HEK293 (cell line): ENCODE results near the gene DMPK.

ENCODE experiments used
- EGR2 ChIP-seq: fragments of 450-650 bp; formaldehyde crosslinking; IDR thresholded peaks from 2 replicates; pipeline ENCODE4 v1.5.1; 2016; ENCODE audit warnings: low read depth, missing biosample characterization, missing genetic modification characterization
- GLIS2 ChIP-seq: fragments of 450-650 bp; formaldehyde crosslinking; IDR thresholded peaks from 2 replicates; pipeline ENCODE4 v1.5.1; 2016; ENCODE audit warnings: missing biosample characterization, missing genetic modification characterization
- IKZF3 ChIP-seq: fragments of 450-650 bp; IDR thresholded peaks from 2 replicates; pipeline ENCODE4 v1.5.0; 2018; ENCODE audit warnings: missing biosample characterization, mild to moderate bottlenecking, missing genetic modification characterization, moderate library complexity
- MEIS1 ChIP-seq: sonication (generic); formaldehyde crosslinking; IDR thresholded peaks from 2 replicates; pipeline ENCODE4 v1.8.1; 2022; ENCODE audit warnings: missing genetic modification reagents, mild to moderate bottlenecking, borderline replicate concordance
- OVOL3 ChIP-seq: fragments of 450-650 bp; formaldehyde crosslinking; IDR thresholded peaks from 2 replicates; pipeline ENCODE4 v1.5.1; 2016; ENCODE audit warnings: missing biosample characterization, missing genetic modification characterization
- PRDM6 ChIP-seq: fragments of 450-650 bp; formaldehyde crosslinking; IDR thresholded peaks from 2 replicates; pipeline ENCODE4 v1.5.1; 2017; ENCODE audit warnings: missing biosample characterization, missing genetic modification characterization
- WT1 ChIP-seq: fragments of 450-650 bp; formaldehyde crosslinking; IDR thresholded peaks from 2 replicates; pipeline ENCODE4 v1.5.1; 2016; ENCODE audit warnings: missing biosample characterization, missing genetic modification characterization
- YY2 ChIP-seq: fragments of 450-650 bp; formaldehyde crosslinking; IDR thresholded peaks from 2 replicates; pipeline ENCODE4 v1.5.1; 2016; ENCODE audit warnings: missing biosample characterization, missing genetic modification characterization
- ZBTB1 ChIP-seq: fragments of 450-650 bp; formaldehyde crosslinking; IDR thresholded peaks from 2 replicates; pipeline ENCODE4 v1.5.1; 2016; ENCODE audit warnings: missing biosample characterization, missing genetic modification characterization
- ZFP41 ChIP-seq: fragments of 450-650 bp; formaldehyde crosslinking; IDR thresholded peaks from 2 replicates; pipeline ENCODE4 v1.5.1; 2016; ENCODE audit warnings: missing biosample characterization, missing genetic modification characterization, borderline replicate concordance
- ZIC2 ChIP-seq: fragments of 450-650 bp; formaldehyde crosslinking; IDR thresholded peaks from 2 replicates; pipeline ENCODE4 v1.5.1; 2016; ENCODE audit warnings: missing biosample characterization, missing genetic modification characterization
- ZNF121 ChIP-seq: fragments of 450-650 bp; formaldehyde crosslinking; IDR thresholded peaks from 2 replicates; pipeline ENCODE4 v1.5.1; 2016; ENCODE audit warnings: missing biosample characterization, missing genetic modification characterization
- ZNF132 ChIP-seq: fragments of 450-650 bp; formaldehyde crosslinking; IDR thresholded peaks from 2 replicates; pipeline ENCODE4 v1.5.1; 2017; ENCODE audit warnings: missing biosample characterization, missing genetic modification characterization, borderline replicate concordance
- ZNF140 ChIP-seq: fragments of 450-650 bp; formaldehyde crosslinking; IDR thresholded peaks from 2 replicates; pipeline ENCODE4 v1.5.1; 2016; ENCODE audit warnings: missing biosample characterization, missing genetic modification characterization
- ZNF2 ChIP-seq: fragments of 450-650 bp; formaldehyde crosslinking; IDR thresholded peaks from 2 replicates; pipeline ENCODE4 v1.5.1; 2016; ENCODE audit warnings: missing biosample characterization, missing genetic modification characterization
- ZNF211 ChIP-seq: fragments of 450-650 bp; formaldehyde crosslinking; IDR thresholded peaks from 2 replicates; pipeline ENCODE4 v1.5.1; 2016; ENCODE audit warnings: low read depth, missing biosample characterization, missing genetic modification characterization
- ZNF37A ChIP-seq: fragments of 450-650 bp; IDR thresholded peaks from 2 replicates; pipeline ENCODE4 v1.5.1; 2018; ENCODE audit warnings: missing biosample characterization, missing genetic modification characterization
- ZNF404 ChIP-seq: fragments of 450-650 bp; formaldehyde crosslinking; IDR thresholded peaks from 2 replicates; pipeline ENCODE4 v1.5.1; 2017; ENCODE audit warnings: missing biosample characterization, missing genetic modification characterization
- ZNF48 ChIP-seq: fragments of 450-650 bp; formaldehyde crosslinking; IDR thresholded peaks from 2 replicates; pipeline ENCODE4 v1.5.1; 2016; ENCODE audit warnings: missing biosample characterization, missing genetic modification characterization
- ZNF510 ChIP-seq: fragments of 450-650 bp; formaldehyde crosslinking; IDR thresholded peaks from 2 replicates; pipeline ENCODE4 v1.5.1; 2018; ENCODE audit warnings: mild to moderate bottlenecking, missing genetic modification characterization, missing biosample characterization; ENCODE audit not compliant: insufficient replicate concordance
- ZNF521 ChIP-seq: fragments of 450-650 bp; formaldehyde crosslinking; IDR thresholded peaks from 2 replicates; pipeline ENCODE4 v1.5.1; 2017; ENCODE audit warnings: missing biosample characterization, mild to moderate bottlenecking, missing genetic modification characterization
- ZNF530 ChIP-seq: fragments of 450-650 bp; formaldehyde crosslinking; IDR thresholded peaks from 2 replicates; pipeline ENCODE4 v1.5.1; 2016; ENCODE audit warnings: low read depth, missing biosample characterization, missing genetic modification characterization
- ZNF571 ChIP-seq: fragments of 450-650 bp; formaldehyde crosslinking; IDR thresholded peaks from 2 replicates; pipeline ENCODE4 v1.5.0; 2017; ENCODE audit warnings: missing biosample characterization, missing genetic modification characterization
- ZNF610 ChIP-seq: fragments of 450-650 bp; formaldehyde crosslinking; IDR thresholded peaks from 2 replicates; pipeline ENCODE4 v1.5.1; 2016; ENCODE audit warnings: missing biosample characterization, missing genetic modification characterization, borderline replicate concordance
- ZNF639 ChIP-seq: fragments of 450-650 bp; formaldehyde crosslinking; IDR thresholded peaks from 2 replicates; pipeline ENCODE4 v1.5.1; 2016; ENCODE audit warnings: missing biosample characterization, missing genetic modification characterization
- ZNF664 ChIP-seq: fragments of 450-650 bp; formaldehyde crosslinking; IDR thresholded peaks from 2 replicates; pipeline ENCODE4 v1.5.1; 2016; ENCODE audit warnings: missing biosample characterization, missing genetic modification characterization
- ZNF76 ChIP-seq: fragments of 450-650 bp; formaldehyde crosslinking; IDR thresholded peaks from 2 replicates; pipeline ENCODE4; 2016; ENCODE audit warnings: low read depth, missing biosample characterization, missing genetic modification characterization, borderline replicate concordance
- ZNF785 ChIP-seq: fragments of 450-650 bp; formaldehyde crosslinking; IDR thresholded peaks from 2 replicates; pipeline ENCODE4 v1.5.1; 2016; ENCODE audit warnings: missing biosample characterization, missing genetic modification characterization
- ZNF792 ChIP-seq: fragments of 450-650 bp; formaldehyde crosslinking; IDR thresholded peaks from 2 replicates; pipeline ENCODE4 v1.5.1; 2016; ENCODE audit warnings: missing biosample characterization, missing genetic modification characterization
- TF ChIP-seq, protein P1 (sequence below): sonication (generic); formaldehyde crosslinking; IDR thresholded peaks from 2 replicates; pipeline ENCODE4 v1.8.1; 2022; ENCODE audit warnings: mild to moderate bottlenecking, moderate library complexity, missing genetic modification reagents
- TF ChIP-seq, protein P2 (sequence below): fragments of 450-650 bp; formaldehyde crosslinking; conservative IDR thresholded peaks from 2 replicates; pipeline ENCODE4 v1.5.1; 2016; ENCODE audit warnings: low read depth, missing biosample characterization, missing genetic modification characterization
- TF ChIP-seq, protein P3 (sequence below): fragments of 450-650 bp; formaldehyde crosslinking; IDR thresholded peaks from 2 replicates; pipeline ENCODE4 v1.5.0; 2017; ENCODE audit warnings: missing biosample characterization, missing genetic modification characterization, borderline replicate concordance

The DMPK gene

DNA sequence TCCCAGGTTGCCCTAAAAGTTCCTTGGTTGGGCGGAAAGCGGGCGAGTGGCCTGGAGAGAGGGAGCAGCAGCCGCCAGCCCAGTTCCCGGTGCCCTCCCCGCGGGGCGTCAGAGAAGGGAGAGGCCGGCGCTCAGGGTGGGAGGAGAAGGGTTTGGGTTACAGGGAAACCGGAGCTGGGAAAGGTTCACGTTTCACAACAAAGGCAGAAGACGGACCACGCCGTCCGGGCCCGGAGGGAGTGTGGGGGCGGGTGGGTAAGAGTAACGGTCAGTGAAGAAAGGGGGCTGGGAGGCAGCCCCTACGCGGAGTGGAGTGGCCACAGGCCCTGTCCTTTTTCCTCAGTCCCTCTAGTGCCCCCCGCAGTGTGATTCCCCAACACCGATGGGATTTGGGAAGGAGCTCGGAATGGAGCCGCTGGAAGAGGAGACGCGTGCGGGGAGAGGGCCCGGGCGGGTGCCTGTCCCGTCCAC, 14.8 kb downstream of the DMPK start (continued):
- no peak for TF ChIP-seq PRDM6 (tag by site-specific recombination)
- TF ChIP-seq, protein P1, sequence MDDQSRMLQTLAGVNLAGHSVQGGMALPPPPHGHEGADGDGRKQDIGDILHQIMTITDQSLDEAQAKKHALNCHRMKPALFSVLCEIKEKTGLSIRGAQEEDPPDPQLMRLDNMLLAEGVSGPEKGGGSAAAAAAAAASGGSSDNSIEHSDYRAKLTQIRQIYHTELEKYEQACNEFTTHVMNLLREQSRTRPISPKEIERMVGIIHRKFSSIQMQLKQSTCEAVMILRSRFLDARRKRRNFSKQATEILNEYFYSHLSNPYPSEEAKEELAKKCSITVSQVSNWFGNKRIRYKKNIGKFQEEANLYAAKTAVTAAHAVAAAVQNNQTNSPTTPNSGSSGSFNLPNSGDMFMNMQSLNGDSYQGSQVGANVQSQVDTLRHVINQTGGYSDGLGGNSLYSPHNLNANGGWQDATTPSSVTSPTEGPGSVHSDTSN: no peak
- peak; percentile 11; the same call in 1 of the 2 replicates for TF ChIP-seq ZNF76
- TF ChIP-seq ZNF2: no peak
- no peak for TF ChIP-seq ZNF48 (tag by site-specific recombination)
- TF ChIP-seq MEIS1 (CRISPR knock-in tag): no peak
- TF ChIP-seq, protein P2, sequence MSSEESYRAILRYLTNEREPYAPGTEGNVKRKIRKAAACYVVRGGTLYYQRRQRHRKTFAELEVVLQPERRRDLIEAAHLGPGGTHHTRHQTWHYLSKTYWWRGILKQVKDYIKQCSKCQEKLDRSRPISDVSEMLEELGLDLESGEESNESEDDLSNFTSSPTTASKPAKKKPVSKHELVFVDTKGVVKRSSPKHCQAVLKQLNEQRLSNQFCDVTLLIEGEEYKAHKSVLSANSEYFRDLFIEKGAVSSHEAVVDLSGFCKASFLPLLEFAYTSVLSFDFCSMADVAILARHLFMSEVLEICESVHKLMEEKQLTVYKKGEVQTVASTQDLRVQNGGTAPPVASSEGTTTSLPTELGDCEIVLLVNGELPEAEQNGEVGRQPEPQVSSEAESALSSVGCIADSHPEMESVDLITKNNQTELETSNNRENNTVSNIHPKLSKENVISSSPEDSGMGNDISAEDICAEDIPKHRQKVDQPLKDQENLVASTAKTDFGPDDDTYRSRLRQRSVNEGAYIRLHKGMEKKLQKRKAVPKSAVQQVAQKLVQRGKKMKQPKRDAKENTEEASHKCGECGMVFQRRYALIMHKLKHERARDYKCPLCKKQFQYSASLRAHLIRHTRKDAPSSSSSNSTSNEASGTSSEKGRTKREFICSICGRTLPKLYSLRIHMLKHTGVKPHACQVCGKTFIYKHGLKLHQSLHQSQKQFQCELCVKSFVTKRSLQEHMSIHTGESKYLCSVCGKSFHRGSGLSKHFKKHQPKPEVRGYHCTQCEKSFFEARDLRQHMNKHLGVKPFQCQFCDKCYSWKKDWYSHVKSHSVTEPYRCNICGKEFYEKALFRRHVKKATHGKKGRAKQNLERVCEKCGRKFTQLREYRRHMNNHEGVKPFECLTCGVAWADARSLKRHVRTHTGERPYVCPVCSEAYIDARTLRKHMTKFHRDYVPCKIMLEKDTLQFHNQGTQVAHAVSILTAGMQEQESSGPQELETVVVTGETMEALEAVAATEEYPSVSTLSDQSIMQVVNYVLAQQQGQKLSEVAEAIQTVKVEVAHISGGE (tag by site-specific recombination): no peak
- no peak for TF ChIP-seq ZFP41 (tag by site-specific recombination)
- no peak for TF ChIP-seq ZBTB1 (tag by site-specific recombination)
- TF ChIP-seq, protein P3, sequence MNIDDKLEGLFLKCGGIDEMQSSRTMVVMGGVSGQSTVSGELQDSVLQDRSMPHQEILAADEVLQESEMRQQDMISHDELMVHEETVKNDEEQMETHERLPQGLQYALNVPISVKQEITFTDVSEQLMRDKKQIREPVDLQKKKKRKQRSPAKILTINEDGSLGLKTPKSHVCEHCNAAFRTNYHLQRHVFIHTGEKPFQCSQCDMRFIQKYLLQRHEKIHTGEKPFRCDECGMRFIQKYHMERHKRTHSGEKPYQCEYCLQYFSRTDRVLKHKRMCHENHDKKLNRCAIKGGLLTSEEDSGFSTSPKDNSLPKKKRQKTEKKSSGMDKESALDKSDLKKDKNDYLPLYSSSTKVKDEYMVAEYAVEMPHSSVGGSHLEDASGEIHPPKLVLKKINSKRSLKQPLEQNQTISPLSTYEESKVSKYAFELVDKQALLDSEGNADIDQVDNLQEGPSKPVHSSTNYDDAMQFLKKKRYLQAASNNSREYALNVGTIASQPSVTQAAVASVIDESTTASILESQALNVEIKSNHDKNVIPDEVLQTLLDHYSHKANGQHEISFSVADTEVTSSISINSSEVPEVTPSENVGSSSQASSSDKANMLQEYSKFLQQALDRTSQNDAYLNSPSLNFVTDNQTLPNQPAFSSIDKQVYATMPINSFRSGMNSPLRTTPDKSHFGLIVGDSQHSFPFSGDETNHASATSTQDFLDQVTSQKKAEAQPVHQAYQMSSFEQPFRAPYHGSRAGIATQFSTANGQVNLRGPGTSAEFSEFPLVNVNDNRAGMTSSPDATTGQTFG: no peak
- TF ChIP-seq ZNF785: no peak
- no peak for TF ChIP-seq ZNF610 (tag by site-specific recombination)
- no peak for TF ChIP-seq ZNF37A
- TF ChIP-seq ZNF664 (tag by site-specific recombination): no peak
- peak; percentile 88 for TF ChIP-seq IKZF3 (tag by site-specific recombination)
- no peak for TF ChIP-seq ZNF792 (tag by site-specific recombination)
- no peak for TF ChIP-seq ZNF404 (tag by site-specific recombination)
- no peak for TF ChIP-seq ZNF571 (tag by site-specific recombination)
- TF ChIP-seq ZNF211 (tag by site-specific recombination): no peak
- no peak for TF ChIP-seq ZNF639
- TF ChIP-seq ZNF121: no peak
- peak; percentile 74 for TF ChIP-seq ZIC2 (tag by site-specific recombination)
- TF ChIP-seq WT1 (tag by site-specific recombination): peak; percentile 88
- peak; percentile 78; the same call in 1 of the 2 replicates for TF ChIP-seq OVOL3 (tag by site-specific recombination)
- no peak for TF ChIP-seq ZNF530 (tag by site-specific recombination)
- 0 out of 2 replicates have a peak, but pooled peaks have one; percentile 34 for TF ChIP-seq GLIS2 (tag by site-specific recombination)
- peak; percentile 83 for TF ChIP-seq EGR2 (tag by site-specific recombination)
- TF ChIP-seq ZNF132 (tag by site-specific recombination): no peak
- TF ChIP-seq ZNF510 (tag by site-specific recombination): no peak
- no peak for TF ChIP-seq ZNF521 (tag by site-specific recombination)
- no peak for TF ChIP-seq YY2 (tag by site-specific recombination)
- TF ChIP-seq ZNF140: no peak
